AG10803 (cell line): ENCODE results near the gene OPRPN.

Experiments
- DNase-seq: peaks from one replicate; pipeline ENCODE4 v3.0.0; 2010; ENCODE audit warnings: low read depth
- H3K4me3 ChIP-seq: 2 replicates; pipeline ENCODE4 v1.5.1; 2011; ENCODE audit warnings: mild to moderate bottlenecking, low read length, control low read depth
- TF ChIP-seq, protein P1 (sequence below): conservative IDR thresholded peaks from 2 replicates; pipeline ENCODE4 v1.5.1; 2011; ENCODE audit warnings: mild to moderate bottlenecking, low read length, control low read depth, inconsistent platforms

OPRPN gene

DNA sequence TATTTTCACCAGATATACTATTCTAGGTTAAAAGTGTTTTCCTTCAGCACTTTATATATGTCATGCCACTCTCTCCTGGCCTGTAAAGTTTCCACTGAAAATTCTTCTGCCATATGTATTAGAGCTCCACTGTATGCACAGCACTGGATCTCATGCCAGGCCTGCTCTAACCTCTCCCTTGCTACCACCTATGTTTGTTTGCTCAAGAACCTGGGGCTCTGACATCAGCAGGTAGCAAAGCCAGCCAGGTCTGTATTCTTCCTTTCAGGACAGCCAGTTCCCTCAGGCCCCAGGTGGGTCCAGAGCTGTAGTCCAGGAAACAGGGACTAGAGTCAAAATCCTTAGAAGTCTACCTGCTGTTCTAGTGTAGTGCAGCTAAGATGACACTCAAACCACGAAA lies 55.2 kb downstream of the OPRPN start:
- TF ChIP-seq, protein P1, sequence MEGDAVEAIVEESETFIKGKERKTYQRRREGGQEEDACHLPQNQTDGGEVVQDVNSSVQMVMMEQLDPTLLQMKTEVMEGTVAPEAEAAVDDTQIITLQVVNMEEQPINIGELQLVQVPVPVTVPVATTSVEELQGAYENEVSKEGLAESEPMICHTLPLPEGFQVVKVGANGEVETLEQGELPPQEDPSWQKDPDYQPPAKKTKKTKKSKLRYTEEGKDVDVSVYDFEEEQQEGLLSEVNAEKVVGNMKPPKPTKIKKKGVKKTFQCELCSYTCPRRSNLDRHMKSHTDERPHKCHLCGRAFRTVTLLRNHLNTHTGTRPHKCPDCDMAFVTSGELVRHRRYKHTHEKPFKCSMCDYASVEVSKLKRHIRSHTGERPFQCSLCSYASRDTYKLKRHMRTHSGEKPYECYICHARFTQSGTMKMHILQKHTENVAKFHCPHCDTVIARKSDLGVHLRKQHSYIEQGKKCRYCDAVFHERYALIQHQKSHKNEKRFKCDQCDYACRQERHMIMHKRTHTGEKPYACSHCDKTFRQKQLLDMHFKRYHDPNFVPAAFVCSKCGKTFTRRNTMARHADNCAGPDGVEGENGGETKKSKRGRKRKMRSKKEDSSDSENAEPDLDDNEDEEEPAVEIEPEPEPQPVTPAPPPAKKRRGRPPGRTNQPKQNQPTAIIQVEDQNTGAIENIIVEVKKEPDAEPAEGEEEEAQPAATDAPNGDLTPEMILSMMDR, result no peak
- DNase-seq, result no peak
- H3K4me3 ChIP-seq, result no peak overlapping the region
